ENCODE results near the gene UBE2F.

The UBE2F gene

DNA sequence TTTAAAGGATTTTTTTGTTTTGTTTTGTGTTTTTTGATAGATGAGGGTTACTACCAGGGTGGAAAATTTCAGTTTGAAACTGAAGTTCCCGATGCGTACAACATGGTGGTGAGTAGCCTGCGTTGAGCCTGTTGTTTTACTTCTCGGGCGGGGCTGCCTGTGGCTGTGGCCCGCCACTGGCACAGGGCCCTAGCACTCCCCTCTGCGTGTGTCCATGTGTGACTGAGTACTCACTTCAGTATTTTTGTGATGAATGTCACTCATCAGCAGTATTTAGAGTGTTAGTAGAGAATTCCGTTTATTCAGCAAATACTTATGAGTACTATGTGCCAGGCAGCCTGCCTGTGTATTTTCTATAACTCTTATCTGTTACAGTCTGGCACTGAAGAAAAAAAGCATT, 49.7 kb downstream of the UBE2F start:
- no peak overlapping the region for H3K27ac ChIP-seq (ENCODE audit: poor library complexity, severe bottlenecking)

GRCh38 chr2:238019962-238020361, 53.1 kb downstream of the UBE2F start:
- peak; percentile 33; the same call in 1 of the 3 replicates for ATAC-seq (ENCODE audit: low read depth)
- no peak overlapping the region for H3K4me3 ChIP-seq (ENCODE audit: severe bottlenecking)

More for the DNA sequence above, 49.7 kb downstream of the UBE2F start:
- H3K27me3 ChIP-seq (ENCODE audit: insufficient read depth, poor library complexity, severe bottlenecking) = no peaks in the 10 kb centered on the region
- no peak overlapping the region for H3K4me3 ChIP-seq (ENCODE audit: severe bottlenecking)
- no peak for TF ChIP-seq CTCF (IDR thresholded peaks at IDR 0.05; ENCODE audit: poor library complexity, severe bottlenecking)
- H3K4me1 ChIP-seq (ENCODE audit: insufficient read depth, poor library complexity, severe bottlenecking) = no peaks in the 10 kb centered on the region
- DNase-seq (ENCODE audit: low spot score) (no peak), ATAC-seq (ENCODE audit: low read depth) (no peak)
- H3K9me3 ChIP-seq (ENCODE audit: severe bottlenecking) = no peaks in the 10 kb centered on the region
- peaks cover 3% of the 10 kb centered on the region; the same call in 1 of the 2 replicates for H3K36me3 ChIP-seq (ENCODE audit: low read depth)

DNA sequence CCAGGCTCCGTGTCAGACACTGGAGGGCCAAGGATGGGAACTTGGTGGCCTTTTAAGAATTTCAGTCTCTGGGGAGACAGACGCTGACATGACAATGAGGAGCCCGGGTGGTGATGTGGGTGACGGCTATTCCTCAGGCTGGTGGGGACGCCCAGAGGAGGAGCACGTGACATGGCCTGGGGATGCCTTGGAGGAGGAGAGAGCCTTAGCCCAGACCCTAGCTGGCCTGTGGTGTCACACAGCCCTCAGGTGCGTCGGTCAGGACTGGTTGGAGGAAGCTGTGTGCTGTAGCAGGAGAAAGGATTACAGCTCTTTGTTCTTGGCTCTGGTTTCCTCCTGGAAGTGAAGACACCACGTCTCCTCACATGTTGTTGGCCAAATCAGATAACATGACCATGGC, 54.0 kb downstream of the UBE2F start:
- ATAC-seq (ENCODE audit: low read depth) = no peak
- Histone ChIP-seq H3K9me3 (ENCODE audit: severe bottlenecking) (no peaks in the 10 kb centered on the region), H3K36me3 (ENCODE audit: low read depth) (no peaks in the 10 kb centered on the region), H3K27me3 (ENCODE audit: insufficient read depth, poor library complexity, severe bottlenecking) (no peaks in the 10 kb centered on the region), H3K4me3 (ENCODE audit: severe bottlenecking) (no peak overlapping the region), H3K4me1 (ENCODE audit: insufficient read depth, poor library complexity, severe bottlenecking) (no peaks in the 10 kb centered on the region), H3K27ac (ENCODE audit: poor library complexity, severe bottlenecking) (no peak overlapping the region)
- no peak for DNase-seq (ENCODE audit: low spot score)
- no peak for TF ChIP-seq CTCF (IDR thresholded peaks at IDR 0.05; ENCODE audit: poor library complexity, severe bottlenecking)

More at GRCh38 chr2:238019962-238020361, 53.1 kb downstream of the UBE2F start:
- Histone ChIP-seq H3K4me1 (ENCODE audit: insufficient read depth, poor library complexity, severe bottlenecking) (no peaks in the 10 kb centered on the region), H3K27me3 (ENCODE audit: insufficient read depth, poor library complexity, severe bottlenecking) (no peaks in the 10 kb centered on the region), H3K9me3 (ENCODE audit: severe bottlenecking) (no peaks in the 10 kb centered on the region), H3K36me3 (ENCODE audit: low read depth) (no peaks in the 10 kb centered on the region), H3K27ac (ENCODE audit: poor library complexity, severe bottlenecking) (no peak overlapping the region)
- DNase-seq (ENCODE audit: low spot score) = no peak
- no peak for TF ChIP-seq CTCF (IDR thresholded peaks at IDR 0.05; ENCODE audit: poor library complexity, severe bottlenecking)

DNA sequence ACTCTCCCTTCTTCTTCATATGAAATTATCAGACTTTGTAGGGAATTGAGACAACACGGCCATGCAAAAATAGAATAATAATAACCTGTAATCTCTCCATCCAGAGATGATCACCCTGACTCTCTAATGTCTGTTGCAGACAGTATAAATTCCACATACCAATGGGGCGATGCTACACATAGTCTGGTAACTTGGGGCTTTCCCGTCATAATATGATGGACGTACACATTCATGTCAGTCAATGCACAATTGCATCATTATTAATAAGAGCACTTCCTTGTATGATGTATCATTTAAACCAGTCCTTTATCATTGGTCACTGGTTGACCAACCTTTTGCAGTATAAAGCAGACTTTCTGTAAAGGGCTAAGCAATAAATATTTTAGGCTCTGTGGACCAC, 54.5 kb downstream of the UBE2F start:
- H3K4me1 ChIP-seq (ENCODE audit: insufficient read depth, poor library complexity, severe bottlenecking) = no peaks in the 10 kb centered on the region
- H3K4me3 ChIP-seq (ENCODE audit: severe bottlenecking) = no peak overlapping the region
- no peak for TF ChIP-seq CTCF (IDR thresholded peaks at IDR 0.05; ENCODE audit: poor library complexity, severe bottlenecking)
- peak; percentile 68; the same call in 1 of the 3 replicates for ATAC-seq (ENCODE audit: low read depth)
- DNase-seq (ENCODE audit: low spot score) = no peak
- H3K9me3 ChIP-seq (ENCODE audit: severe bottlenecking) = no peaks in the 10 kb centered on the region
- H3K27me3 ChIP-seq (ENCODE audit: insufficient read depth, poor library complexity, severe bottlenecking) = no peaks in the 10 kb centered on the region
- no peaks in the 10 kb centered on the region for H3K36me3 ChIP-seq (ENCODE audit: low read depth)
- H3K27ac ChIP-seq (ENCODE audit: poor library complexity, severe bottlenecking) = no peak overlapping the region

GRCh38 chr2:238022594-238023157, 55.9 kb downstream of the UBE2F start:
- Histone ChIP-seq H3K36me3 (ENCODE audit: low read depth) (no peaks in the 10 kb centered on the region), H3K4me1 (ENCODE audit: insufficient read depth, poor library complexity, severe bottlenecking) (no peaks in the 10 kb centered on the region), H3K9me3 (ENCODE audit: severe bottlenecking) (no peaks in the 10 kb centered on the region), H3K27ac (ENCODE audit: poor library complexity, severe bottlenecking) (no peak overlapping the region), H3K27me3 (ENCODE audit: insufficient read depth, poor library complexity, severe bottlenecking) (no peaks in the 10 kb centered on the region), H3K4me3 (ENCODE audit: severe bottlenecking) (no peak overlapping the region)
- ATAC-seq (ENCODE audit: low read depth) = no peak
- no peak for DNase-seq (ENCODE audit: low spot score)
- no peak for TF ChIP-seq CTCF (IDR thresholded peaks at IDR 0.05; ENCODE audit: poor library complexity, severe bottlenecking)

Data from RWPE2 (cell line).